Measurements from ENCODE around the gene BOC.

Gene BOC

DNA sequence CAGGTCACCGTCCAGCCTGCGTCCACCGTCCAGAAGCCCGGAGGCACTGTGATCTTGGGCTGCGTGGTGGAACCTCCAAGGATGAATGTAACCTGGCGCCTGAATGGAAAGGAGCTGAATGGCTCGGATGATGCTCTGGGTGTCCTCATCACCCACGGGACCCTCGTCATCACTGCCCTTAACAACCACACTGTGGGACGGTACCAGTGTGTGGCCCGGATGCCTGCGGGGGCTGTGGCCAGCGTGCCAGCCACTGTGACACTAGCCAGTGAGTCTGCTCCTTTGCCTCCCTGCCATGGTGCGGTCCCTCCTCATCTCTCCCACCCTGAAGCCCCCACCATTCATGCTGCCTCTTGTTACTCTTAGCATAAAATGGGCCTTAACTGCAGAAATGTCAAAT, 39.2 kb downstream of the BOC start:
- no peak for DNase-seq

- DNase-seq, result no peak
Measured at GRCh38 chr3:113251817-113252216, 40.5 kb downstream of the BOC start.

GRCh38 chr3:113252553-113252952, 41.2 kb downstream of the BOC start:
- no peak for DNase-seq

- no peak for DNase-seq
Measured at GRCh38 chr3:113253702-113254101, 42.3 kb downstream of the BOC start.

GRCh38 chr3:113254171-113254947, 43.0 kb downstream of the BOC start:
- DNase-seq, result no peak

- DNase-seq, result no peak
Measured at GRCh38 chr3:113255100-113255853, 43.9 kb downstream of the BOC start.

GRCh38 chr3:113255854-113256615, 44.7 kb downstream of the BOC start:
- DNase-seq, result no peak

DNA sequence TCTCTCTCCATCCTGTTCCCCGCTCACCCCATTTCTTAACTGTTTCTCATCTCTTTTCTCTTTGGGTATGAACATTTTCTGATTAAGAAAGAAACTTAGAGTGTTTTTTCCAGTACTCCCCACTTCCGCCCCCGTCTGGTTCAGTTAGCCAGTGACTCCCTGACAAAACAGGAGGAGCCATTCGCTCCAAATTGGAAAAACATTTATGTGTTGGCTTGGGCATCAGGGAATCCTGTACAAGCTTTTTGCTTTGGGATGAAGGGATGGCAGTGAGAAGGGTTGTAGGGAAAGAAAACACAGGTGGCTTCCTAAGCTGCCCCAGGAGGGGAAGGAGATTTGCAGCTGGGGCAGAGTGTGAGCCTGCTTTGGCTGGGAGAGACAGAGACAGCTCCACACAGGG, 47.0 kb downstream of the BOC start:
- peak; percentile 10 for DNase-seq

GRCh38 chr3:113259196-113259595, 47.8 kb downstream of the BOC start:
- no peak for DNase-seq

- DNase-seq, result no peak
Measured at GRCh38 chr3:113261063-113261625, 49.8 kb downstream of the BOC start.

GRCh38 chr3:113261626-113262303, 50.4 kb downstream of the BOC start:
- no peak for DNase-seq

DNA sequence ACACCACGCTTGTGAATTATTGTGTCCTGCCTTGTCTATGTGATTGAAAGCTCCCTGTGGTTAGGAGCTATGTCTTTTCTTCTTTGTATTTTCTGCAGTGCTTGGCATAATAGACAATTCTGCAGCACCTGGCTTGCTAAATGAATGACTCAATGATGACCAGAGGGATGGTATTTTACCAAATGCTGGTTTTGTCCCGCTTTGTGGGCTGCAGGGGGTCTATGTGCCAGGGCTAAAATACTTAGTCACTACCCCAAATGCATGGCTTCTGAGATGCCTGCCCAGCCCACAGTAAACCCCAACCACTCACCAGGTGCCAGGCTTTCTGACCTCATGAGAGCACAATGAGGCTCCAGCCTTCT, 50.9 kb downstream of the BOC start:
- no peak for DNase-seq

- no peak for DNase-seq
Measured at GRCh38 chr3:113263020-113263419, 51.7 kb downstream of the BOC start.

DNA sequence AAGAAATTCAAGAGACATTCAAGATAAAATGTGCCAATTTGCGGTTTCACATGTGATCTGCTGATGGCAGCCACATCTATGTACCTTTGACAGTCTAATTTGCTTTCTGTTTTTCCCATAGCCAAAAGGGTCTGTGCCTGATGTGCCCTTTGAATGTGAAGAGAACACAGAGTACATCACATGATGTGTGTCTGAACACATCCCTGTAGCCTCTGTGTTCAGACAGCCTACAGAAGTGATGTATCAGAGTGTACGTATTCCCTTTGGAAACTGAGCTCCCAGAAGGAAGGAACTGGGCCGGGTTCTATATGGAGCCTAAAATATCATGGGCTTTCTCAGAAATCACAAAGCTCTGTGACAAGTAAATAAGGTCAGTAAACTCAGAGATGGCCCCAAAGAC, 52.4 kb downstream of the BOC start:
- no peak for DNase-seq

GRCh38 chr3:113264283-113265131, 53.1 kb downstream of the BOC start:
- DNase-seq, result no peak

GRCh38 chr3:113265231-113265630, 53.9 kb downstream of the BOC start:
- DNase-seq, result no peak

- no peak for DNase-seq
Measured at GRCh38 chr3:113266738-113267137, 55.4 kb downstream of the BOC start.

- DNase-seq, result no peak
Measured at GRCh38 chr3:113268311-113268710, 57.0 kb downstream of the BOC start.

DNA sequence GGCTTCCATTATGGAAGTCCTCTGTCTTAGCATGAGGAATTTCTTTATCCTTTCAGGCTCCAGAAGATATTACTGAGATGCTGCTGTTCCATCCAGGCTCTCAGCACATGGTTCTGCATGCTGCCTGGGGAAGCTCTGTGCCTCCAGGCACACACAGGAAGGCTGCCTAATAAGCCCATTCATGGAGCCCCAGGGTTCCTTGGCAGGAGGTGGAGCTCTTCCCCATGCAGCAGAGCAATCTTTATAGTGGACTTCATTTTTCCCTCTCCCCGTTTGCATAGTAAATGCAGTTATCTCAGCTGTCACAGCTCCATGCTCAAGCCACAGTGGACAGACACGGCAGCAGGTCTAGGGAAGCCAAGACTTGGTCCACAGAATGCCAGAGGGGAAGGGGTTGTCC, 57.6 kb downstream of the BOC start:
- DNase-seq, result no peak

DNA sequence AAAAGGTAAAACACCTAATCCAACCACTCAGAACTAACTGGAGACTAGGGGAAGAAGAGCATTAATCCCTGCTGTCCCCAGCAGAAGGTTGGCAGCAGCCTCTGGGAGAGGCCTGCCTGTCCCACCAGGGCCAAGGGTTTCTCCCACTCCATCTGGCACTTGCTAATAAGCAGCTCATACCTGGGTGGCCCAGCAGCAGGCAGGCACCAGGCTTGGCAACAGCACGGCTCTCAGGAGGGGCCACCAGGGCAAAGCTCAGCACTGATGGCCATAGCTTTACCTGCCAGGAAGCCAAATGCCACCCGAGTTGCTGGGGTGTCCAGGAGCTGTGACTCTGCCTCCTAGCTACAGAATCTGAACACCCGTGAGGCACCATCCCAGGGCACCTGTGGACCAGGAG, 58.3 kb downstream of the BOC start:
- DNase-seq, result no peak

DNA sequence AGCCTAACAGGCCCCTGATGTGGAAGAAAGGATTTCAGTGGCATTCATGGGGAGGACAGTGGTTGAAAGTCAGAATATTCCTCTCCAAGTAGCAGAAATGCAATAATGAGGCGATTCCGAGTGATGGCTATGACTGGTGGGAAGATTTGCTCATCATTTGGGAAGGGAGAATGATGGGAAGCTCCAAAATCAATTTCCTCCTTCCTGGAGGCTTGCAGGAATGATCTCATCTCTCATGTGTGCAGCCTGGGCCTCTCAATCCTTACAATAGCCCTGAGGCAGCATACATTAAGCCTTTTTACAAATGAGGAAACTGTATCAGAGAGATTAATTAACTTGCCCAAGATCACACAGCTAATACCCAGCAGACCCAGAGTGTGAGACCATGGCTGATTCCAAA, 58.7 kb downstream of the BOC start:
- DNase-seq, result no peak

DNA sequence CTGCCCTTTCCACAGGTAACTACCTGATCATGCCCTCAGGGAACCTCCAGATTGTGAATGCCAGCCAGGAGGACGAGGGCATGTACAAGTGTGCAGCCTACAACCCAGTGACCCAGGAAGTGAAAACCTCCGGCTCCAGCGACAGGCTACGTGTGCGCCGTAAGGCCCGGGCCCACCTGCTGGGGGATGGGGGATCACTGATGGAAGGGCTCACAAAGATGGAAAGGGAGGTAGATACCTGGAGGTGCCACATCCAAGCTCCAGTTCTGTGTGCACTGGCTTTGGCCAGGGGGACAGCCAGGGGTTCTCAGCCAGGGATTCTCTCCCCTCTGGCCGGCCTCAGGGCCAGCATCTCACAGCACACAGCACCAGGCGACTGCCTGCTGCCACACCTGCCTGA, 59.4 kb downstream of the BOC start:
- DNase-seq, result no peak
